Astrocyte (in vitro differentiated cells and primary cell): ENCODE results near the gene PUM2. TPM values are rescaled to one million over a fixed set of nuclear protein-coding genes. Genes with fewer than 3 reads are reported as not detected.

Source experiments
- DNase-seq: peaks from one replicate; pipeline ENCODE4 v3.0.0-alpha.2; 2010; ENCODE audit warnings: low read depth
- FAIRE-seq: peaks from 2 replicates; lab custom pipeline; 2011; peaks lifted over from hg19 to GRCh38; lab: Jason Lieb, UNC
- H2AFZ ChIP-seq: 2 replicates; pipeline ENCODE4 v1.6.0; 2012; ENCODE audit warnings: low read depth, low read length, inconsistent platforms
- H3K27ac ChIP-seq: 2 replicates; pipeline ENCODE4 v1.5.1; 2011; ENCODE audit warnings: low read depth, low read length, inconsistent platforms
- H3K27me3 ChIP-seq: 2 replicates; pipeline ENCODE4 v1.6.0; 2011; ENCODE audit warnings: low read length, inconsistent platforms; ENCODE audit not compliant: insufficient read depth
- H3K36me3 ChIP-seq: 2 replicates; pipeline ENCODE4 v1.5.1; 2011; ENCODE audit warnings: low read length, inconsistent platforms; ENCODE audit not compliant: insufficient read depth
- H3K4me1 ChIP-seq: 2 replicates; pipeline ENCODE4 v1.5.1; 2011; ENCODE audit warnings: low read length, inconsistent platforms; ENCODE audit not compliant: insufficient read depth
- H3K4me2 ChIP-seq: 2 replicates; pipeline ENCODE4 v1.6.0; 2012; ENCODE audit warnings: low read length, inconsistent platforms
- H3K4me3 ChIP-seq: 2 replicates; pipeline ENCODE4 v1.5.1; 2011; ENCODE audit warnings: low read depth, mild to moderate bottlenecking, low read length, inconsistent platforms; ENCODE audit not compliant: insufficient read depth
- H3K79me2 ChIP-seq: 2 replicates; pipeline ENCODE4 v1.6.0; 2012; ENCODE audit warnings: mild to moderate bottlenecking, low read length, inconsistent platforms; ENCODE audit not compliant: insufficient read depth
- H3K9ac ChIP-seq: 2 replicates; pipeline ENCODE4 v1.6.0; 2012; ENCODE audit warnings: mild to moderate bottlenecking, low read length, inconsistent platforms
- H3K9me3 ChIP-seq: 2 replicates; pipeline ENCODE4 v1.5.1; 2012; ENCODE audit warnings: low read depth, mild to moderate bottlenecking, low read length, inconsistent platforms; ENCODE audit not compliant: insufficient read depth
- H4K20me1 ChIP-seq: 2 replicates; pipeline ENCODE4 v1.6.0; 2012; ENCODE audit warnings: low read length, inconsistent platforms; ENCODE audit not compliant: insufficient read depth
- H3K27ac Mint-ChIP-seq: one replicate; pipeline ENCODE4 v1.8.0; 2021; ENCODE audit warnings: mild to moderate bottlenecking, mixed read lengths; ENCODE audit not compliant: unreplicated experiment
- H3K27me3 Mint-ChIP-seq: one replicate; pipeline ENCODE4 v1.8.0; 2021; ENCODE audit warnings: low read depth, mixed read lengths; ENCODE audit not compliant: unreplicated experiment
- H3K36me3 Mint-ChIP-seq: one replicate; pipeline ENCODE4 v1.8.0; 2021; ENCODE audit warnings: low read depth, mixed read lengths; ENCODE audit not compliant: unreplicated experiment
- H3K4me1 Mint-ChIP-seq: one replicate; pipeline ENCODE4 v1.8.0; 2021; ENCODE audit warnings: low read depth, mixed read lengths; ENCODE audit not compliant: unreplicated experiment
- H3K4me3 Mint-ChIP-seq: one replicate; pipeline ENCODE4 v1.8.0; 2021; ENCODE audit warnings: mild to moderate bottlenecking, moderate library complexity, mixed read lengths; ENCODE audit not compliant: unreplicated experiment
- H3K9me3 Mint-ChIP-seq: one replicate; pipeline ENCODE4 v1.8.0; 2021; ENCODE audit warnings: mild to moderate bottlenecking, mixed read lengths; ENCODE audit not compliant: unreplicated experiment
- CTCF ChIP-seq: IDR thresholded peaks from 2 replicates; pipeline ENCODE4 v1.5.1; 2011; ENCODE audit warnings: low read depth, mild to moderate bottlenecking, inconsistent platforms, low read length, moderate library complexity; ENCODE audit not compliant: insufficient read depth
- EZH2 ChIP-seq: IDR thresholded peaks from 2 replicates; pipeline ENCODE4 v1.6.1; 2012; ENCODE audit warnings: mild to moderate bottlenecking, low read length, inconsistent platforms; ENCODE audit not compliant: insufficient read depth
- total RNA-seq: library from RNA; stranded (reverse); gene quantifications from 2 replicates; pipeline ENCODE4 v1.2.1, GENCODE V29; 2021

The PUM2 gene
- total RNA-seq, 1 donor from 2014 or later: 69.4 TPM

- H3K4me1 ChIP-seq: no peaks in the 10 kb centered on the region
- no peak overlapping the region for H3K9ac ChIP-seq
- H3K4me2 ChIP-seq: no peak overlapping the region
- H3K4me3 ChIP-seq: no peak overlapping the region
- no peaks in the 10 kb centered on the region for H4K20me1 ChIP-seq
- no peak overlapping the region for H2AFZ ChIP-seq
- no peaks in the 10 kb centered on the region for H3K79me2 ChIP-seq
- Mint-ChIP-seq H3K4me3 (no peak overlapping the region), H3K36me3 (peaks cover 24% of the 10 kb centered on the region), H3K9me3 (no peaks in the 10 kb centered on the region), H3K27ac (no peak overlapping the region), H3K4me1 (peaks cover 6% of the 10 kb centered on the region), H3K27me3 (peaks cover 18% of the 10 kb centered on the region)
- no peaks in the 10 kb centered on the region for H3K9me3 ChIP-seq
- no peaks in the 10 kb centered on the region for H3K27me3 ChIP-seq
- no peak for DNase-seq
- H3K36me3 ChIP-seq: peaks cover 4% of the 10 kb centered on the region
- no peak for FAIRE-seq
- no peak for TF ChIP-seq CTCF
- no peak for TF ChIP-seq EZH2
- no peak overlapping the region for H3K27ac ChIP-seq
These were observed 151.6 kb downstream of the PUM2 start for GRCh38 chr2:20198796-20199632.

Other genes with a start within 250 kb of the PUM2 start
- 74.3 and 92.7 TPM in 2 replicates for gene SDC1, start 125.7 kb downstream of the PUM2 start, total RNA-seq
- 161 and 173 TPM in 2 replicates for gene RHOB, start 96.2 kb upstream of the PUM2 start, total RNA-seq